Activated naive CD4-positive, alpha-beta T cell treated with anti-CD3 and anti-CD28 coated beads for 36 hours (primary cell): ENCODE results near the gene PKD2L2. TPM values are rescaled to one million over a fixed set of nuclear protein-coding genes. Genes with fewer than 3 reads are reported as not detected.
A peak's percentile ranks its signal among the peaks of the same experiment; 100 is the strongest.
"Not testable (repeated sequence)": the region's sequence is repeated elsewhere in the genome, so short reads cannot be mapped to it uniquely, and the experiment has no call there.

ENCODE experiments used
- CTCF ChIA-PET: fragments of 350-600 bp; sonication (Branson Sonifier 250); formaldehyde crosslinking; loops from one replicate; lab custom pipeline; 2021; ENCODE audit warnings: antibody characterized with exemption; lab: Charles Lee
- DNase-seq: peaks from one replicate; pipeline ENCODE4 v3.0.0-alpha.2; 2020
- H3K27ac Mint-ChIP-seq: one replicate; pipeline ENCODE4 v1.8.0; 2021; ENCODE audit warnings: mild to moderate bottlenecking, mixed read lengths
- H3K27me3 Mint-ChIP-seq: one replicate; pipeline ENCODE4 v1.8.0; 2021; ENCODE audit warnings: low read depth, mixed read lengths
- H3K36me3 Mint-ChIP-seq: one replicate; pipeline ENCODE4 v1.8.0; 2021; ENCODE audit warnings: low read depth, mixed read lengths
- H3K4me1 Mint-ChIP-seq: one replicate; pipeline ENCODE4 v1.8.0; 2021; ENCODE audit warnings: low read depth, mixed read lengths
- H3K4me3 Mint-ChIP-seq: one replicate; pipeline ENCODE4 v1.8.0; 2021; ENCODE audit warnings: mild to moderate bottlenecking, moderate library complexity, mixed read lengths
- H3K9me3 Mint-ChIP-seq: one replicate; pipeline ENCODE4 v1.8.0; 2021; ENCODE audit warnings: mixed read lengths
- intact Hi-C: fragments of 100-400 bp; cut with micrococcal nuclease; formaldehyde crosslinking; loops from one replicate; pipeline ENCODE4 v1.15.1; 2023
- total RNA-seq, 2 experiments: library from RNA; stranded (reverse); gene quantifications; one replicate each; pipeline ENCODE4 v1.2.3, GENCODE V29; 2021

Gene PKD2L2
- total RNA-seq, 2 experiments from 2014 or later: not detected

- H3K4me1 Mint-ChIP-seq: peaks cover 39% of the 10 kb centered on the region
- no peak for DNase-seq
- H3K4me3 Mint-ChIP-seq: no peak overlapping the region
- H3K36me3 Mint-ChIP-seq: peaks cover 14% of the 10 kb centered on the region
- no peaks in the 10 kb centered on the region for H3K9me3 Mint-ChIP-seq
- no peak overlapping the region for H3K27ac Mint-ChIP-seq
- intact Hi-C loops: no loop called here
- no peaks in the 10 kb centered on the region for H3K27me3 Mint-ChIP-seq
- CTCF ChIA-PET: interaction anchor here (0.6 to 1.5 kb wide), 7 partner anchors 18 to 184 kb away, joined by 3 to 6 read pairs (median 3); no protein-coding TSS in a partner anchor
Observed at GRCh38 chr5:137935694-137936093, 46.4 kb downstream of the PKD2L2 start.

GRCh38 chr5:137937994-137938750, 48.9 kb downstream of the PKD2L2 start:
- Mint-ChIP-seq H3K27ac (no peak overlapping the region), H3K9me3 (no peaks in the 10 kb centered on the region)
- DNase-seq: peak; percentile 40

GRCh38 chr5:137938751-137939143, 49.5 kb downstream of the PKD2L2 start:
- Mint-ChIP-seq H3K27me3 (no peaks in the 10 kb centered on the region), H3K4me3 (no peak overlapping the region), H3K36me3 (peaks cover 21% of the 10 kb centered on the region), H3K27ac (peak overlapping the region; percentile 77), H3K9me3 (no peaks in the 10 kb centered on the region), H3K4me1 (peaks cover 39% of the 10 kb centered on the region)
- no peak for DNase-seq
- CTCF ChIA-PET: no interaction called here
- intact Hi-C loops: loop anchor here (1.0 to 2.0 kb wide), 4 partner anchors 50 to 184 kb away; partner anchors contain the start of genes FAM13B, HNRNPA0 and PKD2L2

More at GRCh38 chr5:137937994-137938750, 48.9 kb downstream of the PKD2L2 start:
- CTCF ChIA-PET: no interaction called here
- Mint-ChIP-seq H3K4me1 (peaks cover 39% of the 10 kb centered on the region), H3K4me3 (no peak overlapping the region), H3K36me3 (peaks cover 21% of the 10 kb centered on the region), H3K27me3 (no peaks in the 10 kb centered on the region)
- intact Hi-C loops: loop anchor here (1.0 to 2.0 kb wide), 4 partner anchors 49 to 184 kb away; partner anchors contain the start of genes FAM13B, HNRNPA0 and PKD2L2

- DNase-seq: no peak
- Mint-ChIP-seq H3K36me3 (peaks cover 26% of the 10 kb centered on the region), H3K4me3 (no peak overlapping the region), H3K27me3 (no peaks in the 10 kb centered on the region), H3K27ac (peak overlapping the region; percentile 77), H3K9me3 (no peaks in the 10 kb centered on the region), H3K4me1 (peaks cover 39% of the 10 kb centered on the region)
- intact Hi-C loops: loop anchor here (2.0 kb wide), 2 partner anchors 51 to 93 kb away; partner anchors contain the start of genes FAM13B and PKD2L2
- CTCF ChIA-PET: interaction anchor here (0.6 kb wide), 2 partner anchors 100 to 128 kb away, joined by 3 to 4 read pairs; no protein-coding TSS in a partner anchor
Observed at GRCh38 chr5:137939331-137939730, 50.1 kb downstream of the PKD2L2 start.

- H3K27me3 Mint-ChIP-seq, CTCF ChIA-PET, H3K4me3 Mint-ChIP-seq, intact Hi-C loops, H3K9me3 Mint-ChIP-seq, H3K27ac Mint-ChIP-seq, H3K4me1 Mint-ChIP-seq, DNase-seq: not testable (repeated sequence)
- H3K36me3 Mint-ChIP-seq: peaks cover 40% of the 10 kb centered on the region
Observed at GRCh38 chr5:137944280-137944679, 55.0 kb downstream of the PKD2L2 start.

- CTCF ChIA-PET: interaction anchor here (1.2 kb wide), 1 partner anchor 16 kb away, joined by 3 read pairs; no protein-coding TSS in a partner anchor
- Mint-ChIP-seq H3K4me3 (no peak overlapping the region), H3K4me1 (peaks cover 4% of the 10 kb centered on the region), H3K9me3 (no peaks in the 10 kb centered on the region), H3K27ac (no peak overlapping the region), H3K36me3 (peaks cover 43% of the 10 kb centered on the region), H3K27me3 (no peaks in the 10 kb centered on the region)
- no peak for DNase-seq
- intact Hi-C loops: no loop called here
Observed at GRCh38 chr5:137945825-137946224, 56.6 kb downstream of the PKD2L2 start.

GRCh38 chr5:137954131-137954879, 65.0 kb downstream of the PKD2L2 start:
- H3K27ac Mint-ChIP-seq: no peak overlapping the region
- H3K36me3 Mint-ChIP-seq: peaks cover 25% of the 10 kb centered on the region
- CTCF ChIA-PET: interaction anchor here (0.7 to 1.1 kb wide), 4 partner anchors 8 to 175 kb away, joined by 3 read pairs; no protein-coding TSS in a partner anchor
- H3K4me1 Mint-ChIP-seq: no peaks in the 10 kb centered on the region
- DNase-seq: no peak
- no peaks in the 10 kb centered on the region for H3K27me3 Mint-ChIP-seq
- no peak overlapping the region for H3K4me3 Mint-ChIP-seq
- no peaks in the 10 kb centered on the region for H3K9me3 Mint-ChIP-seq
- intact Hi-C loops: no loop called here

- Mint-ChIP-seq H3K27ac (no peak overlapping the region), H3K4me1 (no peaks in the 10 kb centered on the region), H3K27me3 (no peaks in the 10 kb centered on the region), H3K4me3 (no peak overlapping the region), H3K36me3 (peaks cover 15% of the 10 kb centered on the region), H3K9me3 (no peaks in the 10 kb centered on the region)
- intact Hi-C loops: no loop called here
- DNase-seq: no peak
- CTCF ChIA-PET: no interaction called here
Observed at GRCh38 chr5:137957948-137958347, 68.7 kb downstream of the PKD2L2 start.

- Mint-ChIP-seq H3K4me1 (no peaks in the 10 kb centered on the region), H3K27ac (no peak overlapping the region), H3K9me3 (no peaks in the 10 kb centered on the region), H3K36me3 (peaks cover 9% of the 10 kb centered on the region), H3K27me3 (no peaks in the 10 kb centered on the region), H3K4me3 (no peak overlapping the region)
- CTCF ChIA-PET: interaction anchor here (0.6 kb wide), 1 partner anchor 90 kb away, joined by 6 read pairs; no protein-coding TSS in a partner anchor
- DNase-seq: no peak
- intact Hi-C loops: no loop called here
Observed at GRCh38 chr5:137959488-137959887, 70.2 kb downstream of the PKD2L2 start.

GRCh38 chr5:137960141-137960540, 70.9 kb downstream of the PKD2L2 start:
- H3K9me3 Mint-ChIP-seq: no peaks in the 10 kb centered on the region
- H3K27ac Mint-ChIP-seq: no peak overlapping the region

GRCh38 chr5:137960819-137961218, 71.6 kb downstream of the PKD2L2 start:
- H3K36me3 Mint-ChIP-seq: peaks cover 9% of the 10 kb centered on the region
- intact Hi-C loops: no loop called here
- DNase-seq: no peak
- CTCF ChIA-PET: interaction anchor here (0.6 kb wide), 1 partner anchor 58 kb away, joined by 3 read pairs; no protein-coding TSS in a partner anchor
- no peak overlapping the region for H3K27ac Mint-ChIP-seq
- no peaks in the 10 kb centered on the region for H3K9me3 Mint-ChIP-seq
- H3K4me3 Mint-ChIP-seq: no peak overlapping the region
- H3K27me3 Mint-ChIP-seq: no peaks in the 10 kb centered on the region
- no peaks in the 10 kb centered on the region for H3K4me1 Mint-ChIP-seq

More at GRCh38 chr5:137960141-137960540, 70.9 kb downstream of the PKD2L2 start:
- H3K4me1 Mint-ChIP-seq: no peaks in the 10 kb centered on the region
- CTCF ChIA-PET: interaction anchor here (0.6 kb wide), 1 partner anchor 59 kb away, joined by 3 read pairs; no protein-coding TSS in a partner anchor
- peaks cover 9% of the 10 kb centered on the region for H3K36me3 Mint-ChIP-seq
- H3K4me3 Mint-ChIP-seq: no peak overlapping the region
- DNase-seq: no peak
- intact Hi-C loops: no loop called here
- H3K27me3 Mint-ChIP-seq: no peaks in the 10 kb centered on the region

- H3K4me1 Mint-ChIP-seq, H3K27me3 Mint-ChIP-seq, H3K4me3 Mint-ChIP-seq, H3K27ac Mint-ChIP-seq, intact Hi-C loops, DNase-seq, H3K9me3 Mint-ChIP-seq: not testable (repeated sequence)
- H3K36me3 Mint-ChIP-seq: peaks cover 39% of the 10 kb centered on the region
- CTCF ChIA-PET: interaction anchor here (0.6 kb wide), 1 partner anchor 60 kb away, joined by 3 read pairs; no protein-coding TSS in a partner anchor
Observed at GRCh38 chr5:137970384-137970783, 81.1 kb downstream of the PKD2L2 start.
